GM21390 (cell line): ENCODE results near the gene SIPA1L3.
"Not testable (repeated sequence)": the region's sequence is repeated elsewhere in the genome, so short reads cannot be mapped to it uniquely, and the experiment has no call there.

ENCODE experiments used
- ATAC-seq: cut with Tn5 transposase; IDR thresholded peaks from one replicate; pipeline ENCODE4 v1.9.1; 2021; ENCODE audit not compliant: unreplicated experiment

Gene SIPA1L3

DNA sequence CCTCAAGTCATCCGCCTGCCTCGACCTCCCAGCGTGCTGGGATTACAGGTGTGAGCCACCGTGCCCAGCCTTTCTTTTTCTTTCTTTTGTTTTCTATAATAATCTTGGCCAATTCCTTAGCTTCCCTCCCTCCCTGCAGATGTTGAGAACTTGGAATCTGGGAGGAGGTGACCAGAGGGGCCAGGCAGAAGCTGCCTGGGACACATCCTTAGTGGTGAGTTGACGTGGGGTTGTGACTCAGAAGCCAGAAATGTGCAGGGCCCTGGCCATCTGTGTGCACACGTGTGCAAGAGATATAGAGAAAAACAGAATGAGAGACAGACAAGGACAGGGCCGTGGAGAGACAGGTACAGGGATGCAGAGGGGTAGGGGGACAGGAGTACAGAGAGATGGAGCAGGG lies 154.3 kb downstream of the SIPA1L3 start:
- no peak for ATAC-seq

DNA sequence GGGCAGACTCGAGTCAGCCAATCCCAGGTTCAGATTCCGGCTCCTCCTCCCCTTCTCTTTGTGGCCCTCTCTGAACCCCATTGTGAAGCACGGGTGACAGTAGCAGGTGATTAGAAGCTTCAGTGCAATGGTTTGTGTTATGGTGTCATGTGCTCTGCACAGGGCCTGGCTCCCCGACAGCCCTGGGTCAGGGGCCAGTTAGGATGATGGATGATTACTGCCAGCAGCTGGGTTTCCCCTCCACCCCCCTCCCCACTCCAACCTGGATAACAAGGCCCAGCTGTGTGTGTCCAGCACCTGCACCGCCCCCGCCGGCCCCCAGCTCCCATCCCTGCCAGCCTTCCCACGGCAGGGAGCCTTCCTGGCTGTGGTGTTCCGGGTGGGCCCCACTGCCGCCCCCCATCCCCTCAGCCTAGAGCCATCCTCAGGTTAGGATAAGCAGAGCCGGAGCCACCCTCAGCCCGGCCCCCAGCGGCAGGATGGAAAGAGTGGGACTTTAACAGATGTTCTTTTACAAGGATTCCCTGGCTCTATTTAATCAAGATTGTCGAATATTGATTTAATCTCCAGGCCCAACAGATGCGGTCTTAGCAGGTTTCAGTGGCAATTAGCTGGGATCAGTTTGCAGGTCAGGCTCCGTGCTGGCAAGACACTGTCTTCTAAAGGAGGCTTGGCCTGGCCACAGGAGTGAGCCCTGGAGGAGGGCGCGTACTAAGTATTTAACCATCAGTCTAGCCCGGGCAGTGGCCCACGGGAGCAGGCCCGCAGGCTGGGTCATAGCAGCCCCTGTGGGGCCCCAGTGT lies 156.2 kb downstream of the SIPA1L3 start:
- ATAC-seq: no peak

GRCh38 chr19:38063928-38064327 lies 156.9 kb downstream of the SIPA1L3 start:
- ATAC-seq: no peak

GRCh38 chr19:38064661-38065425 lies 157.8 kb downstream of the SIPA1L3 start:
- no peak for ATAC-seq

DNA sequence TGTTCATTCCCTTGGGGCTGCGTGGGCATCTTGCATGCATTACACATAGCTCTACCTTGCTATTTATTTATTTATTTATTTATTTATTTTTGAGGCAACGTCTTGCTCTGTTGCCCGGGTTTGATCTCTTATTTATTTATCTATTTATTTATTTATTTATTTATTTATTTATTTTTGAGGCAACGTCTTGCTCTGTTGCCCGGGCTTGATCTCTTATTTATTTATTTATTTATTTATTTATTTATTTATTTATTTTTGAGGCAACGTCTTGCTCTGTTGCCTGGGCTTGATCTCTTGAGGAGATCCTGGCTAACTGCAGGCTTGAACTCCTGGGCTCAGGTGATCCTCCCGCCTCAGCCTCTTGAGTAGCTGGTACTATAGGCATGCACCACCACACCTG lies 158.8 kb downstream of the SIPA1L3 start:
- ATAC-seq: not testable (repeated sequence)

GRCh38 chr19:38068826-38069225 lies 161.8 kb downstream of the SIPA1L3 start:
- ATAC-seq: no peak

GRCh38 chr19:38070573-38070972 lies 163.6 kb downstream of the SIPA1L3 start:
- ATAC-seq: no peak

DNA sequence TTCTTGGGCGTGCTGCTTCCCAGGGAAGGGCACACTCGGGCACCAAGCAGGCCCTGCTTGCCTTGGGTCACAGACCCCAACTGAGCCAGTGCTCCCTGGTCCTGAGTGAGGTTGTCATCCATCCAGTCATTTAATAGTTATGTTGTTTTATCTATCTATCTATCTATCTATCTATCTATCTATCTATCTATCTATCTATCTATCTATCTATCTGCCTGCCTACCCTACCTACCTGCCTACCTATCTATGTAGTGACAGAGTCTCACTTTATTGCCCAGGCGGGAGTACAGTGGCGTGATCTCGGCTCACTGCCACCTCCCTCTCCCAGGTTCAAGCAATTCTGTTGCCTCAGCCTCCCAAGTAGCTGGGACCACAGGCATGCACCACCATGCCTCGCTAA lies 164.0 kb downstream of the SIPA1L3 start:
- not testable (repeated sequence) for ATAC-seq

DNA sequence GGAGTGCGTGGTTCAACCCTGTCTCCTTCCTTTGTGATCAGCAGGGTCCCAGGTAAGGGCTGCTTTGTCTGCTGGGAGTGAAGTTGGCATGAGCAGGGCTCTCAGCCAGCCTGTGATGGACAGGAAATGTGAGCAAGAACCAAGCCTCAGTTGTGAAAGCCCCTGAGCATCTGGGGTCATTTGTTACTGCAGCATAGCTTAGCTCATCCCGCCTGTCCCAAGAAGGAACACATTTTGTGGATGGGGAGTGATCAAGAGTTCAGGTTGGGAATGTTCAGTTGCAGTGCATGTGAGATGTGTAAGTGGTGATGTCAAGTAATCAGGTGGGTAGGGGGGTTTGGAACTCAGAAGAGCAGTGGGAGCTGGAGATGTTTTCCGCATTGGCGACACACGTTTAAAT lies 164.6 kb downstream of the SIPA1L3 start:
- no peak for ATAC-seq

- no peak for ATAC-seq
Observed at GRCh38 chr19:38072776-38073750, 166.1 kb downstream of the SIPA1L3 start.

- no peak for ATAC-seq
Observed at GRCh38 chr19:38073841-38074685, 167.1 kb downstream of the SIPA1L3 start.

DNA sequence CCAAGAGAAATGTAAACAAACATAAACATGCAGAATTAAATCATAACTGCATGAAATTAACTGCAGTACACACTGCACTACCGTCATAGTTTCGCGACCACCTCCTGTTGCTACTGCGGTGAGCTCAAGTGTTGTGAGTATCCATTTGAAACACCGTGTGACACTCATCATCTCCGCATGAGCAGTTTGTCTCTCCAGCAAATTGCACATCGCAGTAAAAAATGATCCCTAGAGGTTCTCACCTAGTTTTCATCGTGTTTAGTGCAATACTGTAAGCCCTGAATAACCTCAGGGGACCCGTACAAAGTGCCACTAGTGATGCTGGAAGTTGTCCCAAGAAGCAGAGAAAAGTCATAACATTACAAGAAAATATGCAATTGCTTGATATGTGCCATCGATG lies 169.3 kb downstream of the SIPA1L3 start:
- no peak for ATAC-seq

DNA sequence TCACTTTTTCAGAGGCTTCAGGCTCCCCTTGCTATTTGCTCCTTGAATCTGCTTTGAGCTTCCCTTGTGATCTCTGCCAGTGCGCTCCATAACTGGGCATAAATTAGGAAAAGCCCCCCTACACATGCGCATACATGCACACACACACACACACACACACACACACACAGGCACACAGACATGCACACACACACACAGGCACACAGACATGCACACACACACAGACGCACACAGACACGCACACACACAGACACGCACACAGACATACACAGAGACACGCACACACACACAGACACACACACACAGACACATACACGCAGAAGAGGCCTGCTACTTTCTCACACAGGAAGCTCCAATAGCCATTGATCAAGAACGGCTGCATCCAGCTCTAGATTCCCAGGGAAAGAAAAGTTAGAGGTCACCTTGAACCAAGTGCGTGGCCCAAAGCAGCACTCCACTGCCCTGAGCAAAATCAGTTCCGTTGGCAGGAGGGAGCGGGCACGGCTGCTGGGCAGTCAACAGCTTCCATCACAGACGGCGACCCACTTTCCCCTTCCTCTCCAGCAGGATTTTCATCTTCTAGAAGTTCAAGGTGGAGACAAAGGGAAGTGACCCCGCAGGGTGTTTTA lies 171.4 kb downstream of the SIPA1L3 start:
- ATAC-seq: no peak

- peak; percentile 67 for ATAC-seq
Observed at GRCh38 chr19:38079926-38080380, 172.9 kb downstream of the SIPA1L3 start.

DNA sequence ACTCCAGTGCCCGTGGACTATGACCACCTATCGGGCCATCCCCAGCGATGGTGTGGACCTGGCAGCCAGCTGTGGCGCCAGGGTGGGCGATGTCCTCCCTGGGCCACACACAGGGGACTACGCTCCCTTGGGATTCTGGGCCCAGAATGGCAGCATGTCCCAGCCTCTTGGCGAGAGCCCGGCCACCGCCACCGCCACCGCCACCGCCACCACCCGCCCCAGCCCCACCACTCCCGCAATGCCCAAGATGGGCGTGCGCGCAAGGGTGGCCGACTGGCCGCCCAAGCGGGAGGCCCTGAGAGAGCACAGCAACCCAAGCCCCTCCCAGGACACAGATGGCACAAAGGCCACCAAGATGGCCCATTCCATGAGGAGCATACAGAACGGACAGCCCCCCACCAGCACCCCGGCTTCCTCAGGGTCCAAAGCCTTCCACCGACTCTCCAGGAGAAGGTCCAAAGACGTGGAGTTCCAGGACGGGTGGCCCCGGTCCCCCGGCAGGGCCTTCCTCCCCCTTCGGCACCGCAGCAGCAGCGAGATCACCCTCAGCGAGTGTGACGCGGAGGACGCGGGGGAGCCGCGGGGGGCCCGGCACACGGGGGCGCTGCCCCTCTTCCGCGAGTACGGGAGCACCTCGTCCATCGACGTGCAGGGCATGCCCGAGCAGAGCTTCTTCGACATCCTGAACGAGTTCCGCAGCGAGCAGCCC lies 174.7 kb downstream of the SIPA1L3 start:
- ATAC-seq: no peak

DNA sequence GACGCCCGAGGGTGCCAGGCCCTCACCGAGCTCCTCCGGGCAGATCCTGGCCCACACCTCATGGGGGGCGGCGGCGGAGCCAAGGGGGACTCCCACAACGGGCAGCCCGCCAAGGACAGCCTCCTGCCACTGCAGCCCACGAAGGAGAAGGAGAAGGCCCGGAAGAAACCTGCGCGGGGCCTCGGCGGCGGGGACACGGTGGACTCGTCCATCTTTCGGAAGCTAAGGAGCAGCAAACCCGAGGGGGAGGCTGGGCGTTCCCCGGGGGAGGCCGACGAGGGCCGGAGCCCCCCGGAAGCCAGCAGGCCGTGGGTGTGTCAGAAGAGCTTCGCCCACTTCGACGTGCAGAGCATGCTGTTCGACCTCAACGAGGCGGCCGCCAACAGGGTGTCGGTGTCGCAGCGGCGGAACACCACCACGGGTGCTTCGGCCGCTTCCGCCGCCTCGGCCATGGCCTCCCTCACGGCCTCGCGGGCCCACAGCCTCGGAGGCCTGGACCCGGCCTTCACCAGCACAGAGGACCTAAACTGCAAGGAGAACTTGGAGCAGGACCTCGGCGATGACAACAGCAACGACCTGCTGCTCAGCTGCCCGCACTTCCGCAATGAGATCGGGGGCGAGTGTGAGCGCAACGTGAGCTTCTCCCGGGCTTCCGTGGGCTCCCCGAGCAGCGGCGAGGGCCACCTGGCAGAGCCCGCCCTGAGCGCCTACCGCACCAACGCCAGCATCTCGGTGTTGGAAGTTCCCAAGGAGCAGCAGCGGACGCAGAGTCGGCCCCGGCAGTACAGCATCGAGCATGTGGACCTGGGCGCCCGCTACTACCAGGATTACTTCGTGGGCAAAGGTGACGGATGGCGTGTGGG lies 175.5 kb downstream of the SIPA1L3 start:
- no peak for ATAC-seq

GRCh38 chr19:38084196-38084595 lies 177.2 kb downstream of the SIPA1L3 start:
- no peak for ATAC-seq

GRCh38 chr19:38089440-38089839 lies 182.4 kb downstream of the SIPA1L3 start:
- no peak for ATAC-seq
